SU-DHL-6 (cell line): ENCODE data around the gene TBC1D5.

Experiments used
- CTCF ChIP-seq: fragments of 200-600 bp; sonication (generic); IDR thresholded peaks from one replicate; pipeline ENCODE4 v1.5.1; 2017; ENCODE audit warnings: antibody characterized with exemption, mild to moderate bottlenecking, low read length, moderate library complexity; ENCODE audit not compliant: insufficient read depth, poor library complexity, severe bottlenecking
- EZH2phosphoT487 ChIP-seq: fragments of 200-600 bp; sonication (generic), shearing (Covaris generic); conservative IDR thresholded peaks from 2 replicates; pipeline ENCODE4 v1.6.1; 2018; ENCODE audit warnings: mild to moderate bottlenecking, antibody characterized with exemption, low read length, moderate library complexity, mixed read lengths

GRCh38 chr3:17639257-17639656 is 103.2 kb downstream of the TBC1D5 start:
- TF ChIP-seq CTCF (no peak), EZH2phosphoT487 (no peak)
